ENCODE results near the gene ANK3. TPM values are rescaled to one million over a fixed set of nuclear protein-coding genes. Genes with fewer than 3 reads are reported as not detected.

ANK3 gene
- total and polyA plus RNA-seq, 8 donors = 3.6 to 115 (median 31.1) TPM

- intact Hi-C loops (cut with DNase I; ENCODE audit: low total_unique reads) = no loop called here
- Histone ChIP-seq H3K27ac (no peak overlapping the region), H3K4me1 (no peaks in the 10 kb centered on the region), H3K36me3 (no peaks in the 10 kb centered on the region), H3K27me3 (no peaks in the 10 kb centered on the region), H3K4me3 (no peak overlapping the region), H3K9me3 (no peaks in the 10 kb centered on the region)
- no peak for TF ChIP-seq EP300 (IDR thresholded peaks at IDR 0.05)
- TF ChIP-seq POLR2A (IDR thresholded peaks at IDR 0.05) = no peak
- TF ChIP-seq CTCF (IDR thresholded peaks at IDR 0.05) = no peak
- TF ChIP-seq POLR2AphosphoS5 (IDR thresholded peaks at IDR 0.05) = no peak
- DNase-seq = no peak
- WGBS, 5 donors = 94 to 98% (median 96%) methylated on average over 3 of the region's 3 CpGs
Observed at GRCh38 chr10:60016794-60017193, 372.9 kb downstream of the ANK3 start.

GRCh38 chr10:60009710-60010383, 379.8 kb downstream of the ANK3 start:
- DNase-seq = no peak
- Histone ChIP-seq H3K4me1 (peaks cover 0 to 4% (median 0%) of the 10 kb centered on the region in 4 donors), H3K9me3 (no peaks in the 10 kb centered on the region), H3K27me3 (no peaks in the 10 kb centered on the region), H3K36me3 (no peaks in the 10 kb centered on the region), H3K4me3 (no peak overlapping the region), H3K27ac (no peak overlapping the region)
- 66 to 90% (median 83%) methylated on average over 2 of the region's 2 CpGs for WGBS, 5 donors
- intact Hi-C loops (cut with DNase I; ENCODE audit: low total_unique reads) = no loop called here
- TF ChIP-seq POLR2A (IDR thresholded peaks at IDR 0.05) = no peak

GRCh38 chr10:60009276-60009675, 380.4 kb downstream of the ANK3 start:
- no peak overlapping the region for H3K4me3 ChIP-seq
- H3K4me1 ChIP-seq = peaks cover 0 to 4% (median 0%) of the 10 kb centered on the region in 4 donors
- WGBS, 5 donors = 72 to 82% (median 72%) methylated on average over 2 of the region's 2 CpGs
- no peaks in the 10 kb centered on the region for H3K9me3 ChIP-seq
- H3K36me3 ChIP-seq = no peaks in the 10 kb centered on the region
- no peak for TF ChIP-seq POLR2AphosphoS5 (IDR thresholded peaks at IDR 0.05)
- TF ChIP-seq POLR2A (IDR thresholded peaks at IDR 0.05) = no peak
- TF ChIP-seq EP300 (IDR thresholded peaks at IDR 0.05) = no peak
- TF ChIP-seq CTCF (IDR thresholded peaks at IDR 0.05) = no peak
- no peak for DNase-seq
- intact Hi-C loops (cut with DNase I; ENCODE audit: low total_unique reads) = no loop called here
- H3K27ac ChIP-seq = no peak overlapping the region
- H3K27me3 ChIP-seq = no peaks in the 10 kb centered on the region

- intact Hi-C loops (cut with DNase I; ENCODE audit: low total_unique reads) = no loop called here
- WGBS, 5 donors = 68 to 80% (median 74%) methylated on average over 4 of the region's 4 CpGs
- H3K4me3 ChIP-seq = no peak overlapping the region
- peaks cover 0 to 4% (median 0%) of the 10 kb centered on the region in 4 donors for H3K4me1 ChIP-seq
- no peak for DNase-seq
- no peaks in the 10 kb centered on the region for H3K36me3 ChIP-seq
- TF ChIP-seq EP300 (IDR thresholded peaks at IDR 0.05) (no peak), POLR2A (IDR thresholded peaks at IDR 0.05) (no peak), CTCF (IDR thresholded peaks at IDR 0.05) (no peak)
- H3K27ac ChIP-seq = no peak overlapping the region
- no peaks in the 10 kb centered on the region for H3K9me3 ChIP-seq
- no peaks in the 10 kb centered on the region for H3K27me3 ChIP-seq
Observed at GRCh38 chr10:60008816-60009215, 380.9 kb downstream of the ANK3 start.

- DNase-seq = no peak
- Histone ChIP-seq H3K4me1 (peaks cover 0 to 4% (median 0%) of the 10 kb centered on the region in 4 donors), H3K27ac (no peak overlapping the region), H3K27me3 (no peaks in the 10 kb centered on the region), H3K4me3 (no peak overlapping the region), H3K9me3 (no peaks in the 10 kb centered on the region), H3K36me3 (no peaks in the 10 kb centered on the region)
- intact Hi-C loops (cut with DNase I; ENCODE audit: low total_unique reads) = no loop called here
- no peak for TF ChIP-seq CTCF (IDR thresholded peaks at IDR 0.05)
- TF ChIP-seq EP300 (IDR thresholded peaks at IDR 0.05) = no peak
- TF ChIP-seq POLR2AphosphoS5 (IDR thresholded peaks at IDR 0.05) = no peak
- TF ChIP-seq POLR2A (IDR thresholded peaks at IDR 0.05) = no peak
- 86 to 91% (median 89%) methylated on average over 3 of the region's 3 CpGs for WGBS, 5 donors
Observed at GRCh38 chr10:60006062-60006461, 383.6 kb downstream of the ANK3 start.
